Activated T-cell treated with anti-CD3 and anti-CD28 coated beads, Interleukin-2, amount 50 U/mL, for 24 hours (primary cell): ENCODE results near the gene MAMDC2.
A peak's percentile ranks its signal among the peaks of the same experiment; 100 is the strongest.
"Not testable (repeated sequence)": the region's sequence is repeated elsewhere in the genome, so short reads cannot be mapped to it uniquely, and the experiment has no call there.

ENCODE experiments used
- DNase-seq: peaks from one replicate; pipeline ENCODE4 v3.0.0-alpha.2; 2020
- H3K27ac Mint-ChIP-seq: 2 replicates; pipeline ENCODE4 v1.8.0; 2020; ENCODE audit warnings: mild to moderate bottlenecking, mixed read lengths
- H3K27me3 Mint-ChIP-seq: 2 replicates; pipeline ENCODE4 v1.8.0; 2020; ENCODE audit warnings: mixed read lengths
- H3K36me3 Mint-ChIP-seq: 2 replicates; pipeline ENCODE4 v1.8.0; 2020; ENCODE audit warnings: low read depth, mixed read lengths
- H3K4me1 Mint-ChIP-seq: 2 replicates; pipeline ENCODE4 v1.8.0; 2020; ENCODE audit warnings: low read depth, mixed read lengths
- H3K4me3 Mint-ChIP-seq: 2 replicates; pipeline ENCODE4 v1.8.0; 2020; ENCODE audit warnings: mild to moderate bottlenecking, moderate library complexity, mixed read lengths
- H3K9me3 Mint-ChIP-seq: 2 replicates; pipeline ENCODE4 v1.8.0; 2020; ENCODE audit warnings: mixed read lengths

MAMDC2 gene

GRCh38 chr9:70229579-70229978 is 185.9 kb downstream of the MAMDC2 start:
- Mint-ChIP-seq H3K36me3 (no peaks in the 10 kb centered on the region), H3K4me3 (no peak overlapping the region), H3K27me3 (peaks cover 4% of the 10 kb centered on the region), H3K4me1 (no peaks in the 10 kb centered on the region), H3K9me3 (no peaks in the 10 kb centered on the region), H3K27ac (no peak overlapping the region)
- no peak for DNase-seq

GRCh38 chr9:70232476-70232875 is 188.8 kb downstream of the MAMDC2 start:
- DNase-seq = no peak
- Mint-ChIP-seq H3K9me3 (no peaks in the 10 kb centered on the region), H3K4me1 (no peaks in the 10 kb centered on the region), H3K27ac (no peak overlapping the region), H3K4me3 (no peak overlapping the region), H3K27me3 (peaks cover 7% of the 10 kb centered on the region), H3K36me3 (no peaks in the 10 kb centered on the region)

GRCh38 chr9:70234208-70234607 is 190.6 kb downstream of the MAMDC2 start:
- not testable (repeated sequence) for H3K27me3 Mint-ChIP-seq, H3K9me3 Mint-ChIP-seq, H3K27ac Mint-ChIP-seq, H3K4me1 Mint-ChIP-seq, H3K4me3 Mint-ChIP-seq, DNase-seq, H3K36me3 Mint-ChIP-seq

GRCh38 chr9:70245952-70246351 is 202.3 kb downstream of the MAMDC2 start:
- H3K36me3 Mint-ChIP-seq, H3K9me3 Mint-ChIP-seq: not testable (repeated sequence)

GRCh38 chr9:70250221-70250620 is 206.6 kb downstream of the MAMDC2 start:
- H3K4me1 Mint-ChIP-seq = no peaks in the 10 kb centered on the region
- peaks cover 5% of the 10 kb centered on the region for H3K9me3 Mint-ChIP-seq
- H3K27me3 Mint-ChIP-seq = no peaks in the 10 kb centered on the region
- no peaks in the 10 kb centered on the region for H3K36me3 Mint-ChIP-seq
- no peak overlapping the region for H3K4me3 Mint-ChIP-seq
- H3K27ac Mint-ChIP-seq = no peak overlapping the region
- no peak for DNase-seq

More at GRCh38 chr9:70245952-70246351, 202.3 kb downstream of the MAMDC2 start:
- DNase-seq, H3K4me3 Mint-ChIP-seq, H3K27me3 Mint-ChIP-seq, H3K4me1 Mint-ChIP-seq, H3K27ac Mint-ChIP-seq: not testable (repeated sequence)

GRCh38 chr9:70255486-70255885 is 211.8 kb downstream of the MAMDC2 start:
- H3K9me3 Mint-ChIP-seq = no peaks in the 10 kb centered on the region
- no peak for DNase-seq

GRCh38 chr9:70256123-70256551 is 212.5 kb downstream of the MAMDC2 start:
- Mint-ChIP-seq H3K9me3 (no peaks in the 10 kb centered on the region), H3K4me3 (no peak overlapping the region), H3K4me1 (peaks cover 36% of the 10 kb centered on the region), H3K36me3 (peaks cover 22% of the 10 kb centered on the region), H3K27me3 (no peaks in the 10 kb centered on the region), H3K27ac (no peak overlapping the region)
- no peak for DNase-seq

More at GRCh38 chr9:70255486-70255885, 211.8 kb downstream of the MAMDC2 start:
- no peak overlapping the region for H3K4me3 Mint-ChIP-seq
- H3K27me3 Mint-ChIP-seq = no peaks in the 10 kb centered on the region
- no peak overlapping the region for H3K27ac Mint-ChIP-seq
- peaks cover 30% of the 10 kb centered on the region for H3K4me1 Mint-ChIP-seq
- peaks cover 16% of the 10 kb centered on the region for H3K36me3 Mint-ChIP-seq

GRCh38 chr9:70257502-70257901 is 213.9 kb downstream of the MAMDC2 start:
- H3K4me1 Mint-ChIP-seq = peaks cover 50% of the 10 kb centered on the region
- H3K9me3 Mint-ChIP-seq = no peaks in the 10 kb centered on the region
- peak overlapping the region; percentile 87 for H3K4me3 Mint-ChIP-seq
- H3K27ac Mint-ChIP-seq = peak overlapping the region; percentile 98
- H3K36me3 Mint-ChIP-seq = peaks cover 36% of the 10 kb centered on the region
- no peak for DNase-seq
- no peaks in the 10 kb centered on the region for H3K27me3 Mint-ChIP-seq

GRCh38 chr9:70257991-70258691 is 214.5 kb downstream of the MAMDC2 start:
- peaks cover 43% of the 10 kb centered on the region for H3K36me3 Mint-ChIP-seq
- no peaks in the 10 kb centered on the region for H3K9me3 Mint-ChIP-seq
- peaks cover 56% of the 10 kb centered on the region for H3K4me1 Mint-ChIP-seq
- peak overlapping the region; percentile 98 for H3K27ac Mint-ChIP-seq
- peak overlapping the region; percentile 87 for H3K4me3 Mint-ChIP-seq
- H3K27me3 Mint-ChIP-seq = no peaks in the 10 kb centered on the region
- peak; percentile 77 for DNase-seq

- peaks cover 60% of the 10 kb centered on the region for H3K4me1 Mint-ChIP-seq
- DNase-seq = peak; percentile 94
- peak within 1 kb of the TSS; percentile 98 for H3K27ac Mint-ChIP-seq
- no peaks in the 10 kb centered on the region for H3K9me3 Mint-ChIP-seq
- peaks cover 48% of the 10 kb centered on the region for H3K36me3 Mint-ChIP-seq
- H3K4me3 Mint-ChIP-seq = peak within 1 kb of the TSS; percentile 87
- H3K27me3 Mint-ChIP-seq = no peaks in the 10 kb centered on the region
These were observed 215.3 kb downstream of the MAMDC2 start, which contains the start of gene SMC5 for GRCh38 chr9:70258692-70259511. SMC5 (plus strand) TSS chr9:70258978; CDS start chr9:70259079, 101 bp downstream.

GRCh38 chr9:70259512-70259802 is 215.8 kb downstream of the MAMDC2 start:
- Mint-ChIP-seq H3K9me3 (no peaks in the 10 kb centered on the region), H3K4me1 (peaks cover 61% of the 10 kb centered on the region)

GRCh38 chr9:70260007-70260443 is 216.4 kb downstream of the MAMDC2 start:
- H3K9me3 Mint-ChIP-seq = no peaks in the 10 kb centered on the region

More at GRCh38 chr9:70259512-70259802, 215.8 kb downstream of the MAMDC2 start:
- peak overlapping the region; percentile 98 for H3K27ac Mint-ChIP-seq
- no peaks in the 10 kb centered on the region for H3K27me3 Mint-ChIP-seq
- no peak for DNase-seq
- peaks cover 54% of the 10 kb centered on the region for H3K36me3 Mint-ChIP-seq
- peak overlapping the region; percentile 87 for H3K4me3 Mint-ChIP-seq

GRCh38 chr9:70260606-70261005 is 217.0 kb downstream of the MAMDC2 start:
- peak overlapping the region; percentile 98 for H3K27ac Mint-ChIP-seq
- H3K36me3 Mint-ChIP-seq = peaks cover 65% of the 10 kb centered on the region
- H3K9me3 Mint-ChIP-seq = no peaks in the 10 kb centered on the region
- H3K27me3 Mint-ChIP-seq = no peaks in the 10 kb centered on the region
- no peak for DNase-seq
- peaks cover 67% of the 10 kb centered on the region for H3K4me1 Mint-ChIP-seq
- peak overlapping the region; percentile 87 for H3K4me3 Mint-ChIP-seq

More at GRCh38 chr9:70260007-70260443, 216.4 kb downstream of the MAMDC2 start:
- no peaks in the 10 kb centered on the region for H3K27me3 Mint-ChIP-seq
- peaks cover 67% of the 10 kb centered on the region for H3K4me1 Mint-ChIP-seq
- H3K36me3 Mint-ChIP-seq = peaks cover 60% of the 10 kb centered on the region
- H3K27ac Mint-ChIP-seq = peak overlapping the region; percentile 98
- DNase-seq = no peak
- peak overlapping the region; percentile 87 for H3K4me3 Mint-ChIP-seq

GRCh38 chr9:70261131-70261870 is 217.7 kb downstream of the MAMDC2 start:
- Mint-ChIP-seq H3K4me1 (peaks cover 71% of the 10 kb centered on the region), H3K4me3 (peak overlapping the region; percentile 87), H3K9me3 (no peaks in the 10 kb centered on the region), H3K27me3 (no peaks in the 10 kb centered on the region), H3K36me3 (peaks cover 72% of the 10 kb centered on the region), H3K27ac (peak overlapping the region; percentile 98)
- no peak for DNase-seq
